Activated CD8-positive, alpha-beta memory T cell treated with anti-CD3 and anti-CD28 coated beads, Interleukin-2, amount 10 ng/mL, durations not matched to agents 7 days and 5 days (primary cell): ENCODE data around the gene NUP214. TPM values are rescaled to one million over a fixed set of nuclear protein-coding genes. Genes with fewer than 3 reads are reported as not detected.
A peak's percentile ranks its signal among the peaks of the same experiment; 100 is the strongest.

Experiments
- ATAC-seq: fragments of 150-1000 bp; cut with Tn5 transposase; one replicate; pipeline ENCODE4 v1.10.0; 2021; ENCODE audit warnings: moderate library complexity
- CTCF ChIA-PET: fragments of 350-600 bp; sonication (Branson Sonifier 250); formaldehyde crosslinking; loops from one replicate; lab custom pipeline; 2021; ENCODE audit warnings: antibody characterized with exemption; lab: Charles Lee
- DNase-seq: peaks from one replicate; pipeline ENCODE4 v3.0.0-alpha.2; 2020
- H3K27ac Mint-ChIP-seq: one replicate; pipeline ENCODE4 v1.8.0; 2021; ENCODE audit warnings: mild to moderate bottlenecking, mixed read lengths
- H3K27me3 Mint-ChIP-seq: one replicate; pipeline ENCODE4 v1.8.0; 2021; ENCODE audit warnings: mixed read lengths
- H3K36me3 Mint-ChIP-seq: one replicate; pipeline ENCODE4 v1.8.0; 2021; ENCODE audit warnings: mild to moderate bottlenecking, mixed read lengths
- H3K4me1 Mint-ChIP-seq: one replicate; pipeline ENCODE4 v1.8.0; 2021; ENCODE audit warnings: mixed read lengths
- H3K4me3 Mint-ChIP-seq: one replicate; pipeline ENCODE4 v1.8.0; 2021; ENCODE audit warnings: mild to moderate bottlenecking, moderate library complexity, mixed read lengths
- H3K9me3 Mint-ChIP-seq: one replicate; pipeline ENCODE4 v1.8.0; 2022; ENCODE audit warnings: low read depth, mixed read lengths
- total RNA-seq, 2 experiments: library from RNA; stranded (reverse); gene quantifications; one replicate each; pipeline ENCODE4 v1.2.3, GENCODE V29; 2021

Gene NUP214
- total RNA-seq, 2 experiments from 2014 or later: 58.3 to 79.9 TPM

GRCh38 chr9:131162886-131163285 is 37.5 kb downstream of the NUP214 start:
- H3K4me3 Mint-ChIP-seq: no peak overlapping the region
- no peaks in the 10 kb centered on the region for H3K27me3 Mint-ChIP-seq
- no peaks in the 10 kb centered on the region for H3K4me1 Mint-ChIP-seq
- H3K27ac Mint-ChIP-seq: peak overlapping the region; percentile 1
- H3K36me3 Mint-ChIP-seq: peaks cover 39% of the 10 kb centered on the region
- DNase-seq (no peak), ATAC-seq (no peak)
- H3K9me3 Mint-ChIP-seq: no peaks in the 10 kb centered on the region
- CTCF ChIA-PET: interaction anchor here (0.9 to 1.2 kb wide), 3 partner anchors 11 to 187 kb away, joined by 3 read pairs; no protein-coding TSS in a partner anchor

DNA sequence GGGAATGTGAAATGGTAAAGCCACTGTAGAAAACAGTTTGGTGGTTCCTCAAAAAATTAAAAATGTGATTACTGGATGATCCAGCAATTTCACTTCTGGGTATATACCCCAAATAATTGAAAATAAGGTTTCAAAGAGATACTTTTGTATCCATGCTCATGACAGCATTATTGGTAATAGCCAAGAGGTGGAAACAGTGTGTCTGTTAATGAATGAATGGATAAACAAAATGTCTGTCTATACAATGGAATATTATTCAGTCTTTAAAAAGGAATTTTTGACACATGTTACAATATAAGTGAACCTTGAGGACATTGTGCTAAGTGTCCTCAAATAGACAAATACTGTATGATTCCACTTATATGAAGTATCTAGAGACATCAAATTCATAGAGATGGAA is 40.1 kb downstream of the NUP214 start:
- CTCF ChIA-PET: no interaction called here
- Mint-ChIP-seq H3K36me3 (peaks cover 34% of the 10 kb centered on the region), H3K4me3 (no peak overlapping the region), H3K27me3 (no peaks in the 10 kb centered on the region), H3K9me3 (no peaks in the 10 kb centered on the region), H3K27ac (no peak overlapping the region), H3K4me1 (peaks cover 5% of the 10 kb centered on the region)
- DNase-seq: no peak
- ATAC-seq: no peak

DNA sequence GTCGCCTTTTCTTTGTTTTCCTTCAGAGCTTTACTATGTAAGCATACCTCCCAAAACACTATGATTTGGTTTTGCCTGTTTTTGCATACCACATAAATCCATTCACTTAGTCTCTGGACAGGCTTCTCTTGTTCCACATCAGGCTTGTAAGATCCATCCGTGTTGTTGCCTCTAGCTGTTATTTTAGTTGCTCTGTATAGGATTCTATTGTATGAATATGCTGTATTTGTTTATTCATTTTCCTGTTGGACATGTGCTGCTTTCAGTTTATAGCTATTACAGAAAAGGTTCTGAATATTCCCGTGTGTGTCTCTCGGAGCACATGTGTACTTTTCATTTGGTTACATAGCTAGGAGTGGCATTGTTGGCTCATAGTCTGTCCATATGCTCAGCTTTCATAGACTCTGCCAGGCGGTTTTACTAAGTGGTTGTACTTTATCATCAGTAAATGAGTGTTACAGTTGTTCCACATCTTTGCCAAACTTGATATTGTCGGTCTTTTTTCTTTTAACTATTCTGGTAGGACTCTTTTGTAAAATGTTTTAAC is 41.8 kb downstream of the NUP214 start:
- peaks cover 37% of the 10 kb centered on the region for H3K36me3 Mint-ChIP-seq
- ATAC-seq (no peak), DNase-seq (no peak)
- H3K27me3 Mint-ChIP-seq: no peaks in the 10 kb centered on the region
- no peak overlapping the region for H3K27ac Mint-ChIP-seq
- H3K4me3 Mint-ChIP-seq: no peak overlapping the region
- CTCF ChIA-PET: interaction anchor here (0.7 kb wide), 1 partner anchor 169 kb away, joined by 3 read pairs; no protein-coding TSS in a partner anchor
- peaks cover 5% of the 10 kb centered on the region for H3K4me1 Mint-ChIP-seq
- no peaks in the 10 kb centered on the region for H3K9me3 Mint-ChIP-seq

- no peak overlapping the region for H3K27ac Mint-ChIP-seq
- H3K4me1 Mint-ChIP-seq: peaks cover 5% of the 10 kb centered on the region
- peaks cover 40% of the 10 kb centered on the region for H3K36me3 Mint-ChIP-seq
- H3K27me3 Mint-ChIP-seq: no peaks in the 10 kb centered on the region
- DNase-seq (no peak), ATAC-seq (no peak)
- H3K4me3 Mint-ChIP-seq: no peak overlapping the region
- H3K9me3 Mint-ChIP-seq: no peaks in the 10 kb centered on the region
- CTCF ChIA-PET: interaction anchor here (0.9 to 1.2 kb wide), 2 partner anchors 11 to 169 kb away, joined by 3 to 4 read pairs; no protein-coding TSS in a partner anchor
Observed at GRCh38 chr9:131167936-131168335, 42.5 kb downstream of the NUP214 start.

DNA sequence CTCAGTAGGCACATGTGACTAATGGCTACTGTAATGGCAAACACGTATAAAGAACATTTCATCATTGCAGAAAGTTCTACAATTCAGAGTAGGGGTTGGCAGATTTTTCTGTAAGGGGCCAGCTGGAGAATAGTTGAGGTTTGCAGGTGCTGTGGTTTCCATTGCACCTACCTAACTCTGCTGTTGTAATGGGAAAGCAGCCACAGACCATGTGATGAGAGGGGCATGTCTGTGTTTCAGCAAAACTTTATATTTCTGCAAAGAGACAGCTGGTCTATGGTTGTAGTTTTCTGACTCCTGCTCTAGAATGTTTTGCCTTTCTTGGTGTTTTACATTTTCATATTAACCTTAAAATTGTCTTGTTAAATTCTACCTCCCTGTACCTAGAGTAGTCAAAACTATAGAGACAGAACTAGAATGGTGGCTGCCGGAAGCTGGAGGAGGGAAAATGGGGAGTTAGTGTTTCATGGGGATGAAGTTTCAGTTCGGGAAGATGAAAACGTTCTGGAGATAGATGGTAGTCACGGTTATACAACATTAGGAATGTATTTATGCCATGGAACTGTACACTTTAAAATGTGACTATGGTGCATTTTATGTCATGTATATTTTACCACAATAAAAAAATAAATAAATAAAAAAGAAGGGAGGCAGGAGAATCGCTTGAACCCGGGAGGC is 44.3 kb downstream of the NUP214 start:
- Mint-ChIP-seq H3K36me3 (peaks cover 37% of the 10 kb centered on the region), H3K9me3 (no peaks in the 10 kb centered on the region), H3K4me1 (peaks cover 11% of the 10 kb centered on the region), H3K27ac (no peak overlapping the region), H3K4me3 (no peak overlapping the region), H3K27me3 (no peaks in the 10 kb centered on the region)
- ATAC-seq (no peak), DNase-seq (no peak)
- CTCF ChIA-PET: interaction anchor here (1.0 kb wide), 1 partner anchor 167 kb away, joined by 4 read pairs; no protein-coding TSS in a partner anchor

DNA sequence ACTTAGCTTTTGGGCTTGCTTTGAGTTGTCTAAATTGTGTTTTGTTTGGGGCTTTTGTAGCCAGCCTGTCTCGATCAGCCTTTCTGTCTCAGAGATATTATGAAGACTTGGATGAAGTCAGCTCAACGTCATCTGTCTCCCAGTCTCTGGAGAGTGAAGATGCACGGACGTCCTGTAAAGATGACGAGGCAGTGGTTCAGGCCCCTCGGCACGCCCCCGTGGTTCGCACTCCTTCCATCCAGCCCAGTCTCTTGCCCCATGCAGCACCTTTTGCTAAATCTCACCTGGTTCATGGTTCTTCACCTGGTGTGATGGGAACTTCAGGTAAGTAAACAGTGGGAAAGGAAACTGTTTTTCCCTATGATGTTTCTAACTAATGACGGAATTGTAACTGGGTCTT is 48.6 kb downstream of the NUP214 start:
- CTCF ChIA-PET: interaction anchor here (2.1 kb wide), 1 partner anchor 162 kb away, joined by 8 read pairs; no protein-coding TSS in a partner anchor
- Mint-ChIP-seq H3K9me3 (no peaks in the 10 kb centered on the region), H3K36me3 (peaks cover 51% of the 10 kb centered on the region), H3K27ac (no peak overlapping the region), H3K4me1 (peaks cover 24% of the 10 kb centered on the region), H3K4me3 (no peak overlapping the region), H3K27me3 (no peaks in the 10 kb centered on the region)
- no peak for ATAC-seq
- no peak for DNase-seq

GRCh38 chr9:131174681-131175239 is 49.4 kb downstream of the NUP214 start:
- ATAC-seq (no peak), DNase-seq (no peak)
- H3K27me3 Mint-ChIP-seq: no peaks in the 10 kb centered on the region
- H3K27ac Mint-ChIP-seq: no peak overlapping the region
- CTCF ChIA-PET: interaction anchor here (0.6 to 8.1 kb wide), 2 partner anchors 160 to 162 kb away, joined by 3 to 154 read pairs; no protein-coding TSS in a partner anchor
- H3K36me3 Mint-ChIP-seq: peaks cover 57% of the 10 kb centered on the region
- H3K4me3 Mint-ChIP-seq: no peak overlapping the region
- peaks cover 22% of the 10 kb centered on the region for H3K4me1 Mint-ChIP-seq
- H3K9me3 Mint-ChIP-seq: no peaks in the 10 kb centered on the region

- ATAC-seq: peak; percentile 7
- H3K36me3 Mint-ChIP-seq: peaks cover 50% of the 10 kb centered on the region
- H3K27ac Mint-ChIP-seq: peak overlapping the region; percentile 69
Observed at GRCh38 chr9:131177898-131178297, 52.5 kb downstream of the NUP214 start.

GRCh38 chr9:131178382-131178781 is 53.0 kb downstream of the NUP214 start:
- Mint-ChIP-seq H3K4me1 (peaks cover 20% of the 10 kb centered on the region), H3K27ac (peak overlapping the region; percentile 69), H3K27me3 (no peaks in the 10 kb centered on the region), H3K36me3 (peaks cover 49% of the 10 kb centered on the region), H3K4me3 (no peak overlapping the region), H3K9me3 (no peaks in the 10 kb centered on the region)
- ATAC-seq (peak; percentile 99), DNase-seq (peak; percentile 86)
- CTCF ChIA-PET: interaction anchor here (0.7 to 8.1 kb wide), 19 partner anchors 10 to 244 kb away, joined by 3 to 154 read pairs (median 4); partner anchors contain the start of gene FAM78A

More at GRCh38 chr9:131177898-131178297, 52.5 kb downstream of the NUP214 start:
- CTCF ChIA-PET: interaction anchor here (0.7 to 8.1 kb wide), 15 partner anchors 10 to 428 kb away, joined by 3 to 154 read pairs (median 4); no protein-coding TSS in a partner anchor
- Mint-ChIP-seq H3K4me3 (no peak overlapping the region), H3K27me3 (no peaks in the 10 kb centered on the region), H3K4me1 (peaks cover 20% of the 10 kb centered on the region), H3K9me3 (no peaks in the 10 kb centered on the region)
- no peak for DNase-seq

GRCh38 chr9:131178926-131179325 is 53.5 kb downstream of the NUP214 start:
- no peak for DNase-seq
- Mint-ChIP-seq H3K4me3 (no peak overlapping the region), H3K27ac (peak overlapping the region; percentile 69), H3K4me1 (peaks cover 19% of the 10 kb centered on the region), H3K9me3 (no peaks in the 10 kb centered on the region), H3K36me3 (peaks cover 46% of the 10 kb centered on the region), H3K27me3 (no peaks in the 10 kb centered on the region)
- no peak for ATAC-seq
- CTCF ChIA-PET: interaction anchor here (0.6 to 8.1 kb wide), 16 partner anchors 11 to 244 kb away, joined by 3 to 154 read pairs (median 4); partner anchors contain the start of gene FAM78A

DNA sequence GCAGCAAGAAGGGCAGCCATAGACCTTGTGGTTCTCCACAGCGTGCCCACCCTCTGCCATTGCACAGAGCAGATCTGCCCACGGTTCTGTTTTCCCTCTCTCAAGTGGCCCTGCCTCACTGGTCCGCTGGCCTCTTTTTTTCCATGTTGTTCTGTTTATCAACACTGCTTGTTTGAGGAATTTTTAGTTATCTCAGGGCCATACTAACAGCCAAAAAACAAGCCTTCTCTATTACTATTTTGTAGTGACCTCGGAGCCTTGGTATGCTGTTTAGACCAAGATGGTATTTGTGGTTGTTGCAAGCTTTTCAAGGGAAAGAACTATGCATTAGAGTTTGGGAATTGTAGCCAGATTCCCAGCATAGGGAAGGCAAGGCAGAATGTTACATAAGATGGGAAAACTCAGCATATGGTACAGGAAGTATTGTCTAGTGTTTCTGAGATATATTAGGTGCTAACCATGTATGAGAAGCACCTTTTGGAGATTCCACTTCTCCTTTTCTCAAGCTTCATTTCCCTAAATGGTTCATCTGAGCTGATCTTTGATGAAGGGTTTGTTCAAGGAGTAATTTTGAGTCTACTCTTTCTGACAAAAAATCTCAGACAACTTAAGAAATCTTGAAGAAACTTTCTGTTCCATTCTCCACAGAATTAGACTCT is 54.3 kb downstream of the NUP214 start:
- peaks cover 42% of the 10 kb centered on the region for H3K36me3 Mint-ChIP-seq

DNA sequence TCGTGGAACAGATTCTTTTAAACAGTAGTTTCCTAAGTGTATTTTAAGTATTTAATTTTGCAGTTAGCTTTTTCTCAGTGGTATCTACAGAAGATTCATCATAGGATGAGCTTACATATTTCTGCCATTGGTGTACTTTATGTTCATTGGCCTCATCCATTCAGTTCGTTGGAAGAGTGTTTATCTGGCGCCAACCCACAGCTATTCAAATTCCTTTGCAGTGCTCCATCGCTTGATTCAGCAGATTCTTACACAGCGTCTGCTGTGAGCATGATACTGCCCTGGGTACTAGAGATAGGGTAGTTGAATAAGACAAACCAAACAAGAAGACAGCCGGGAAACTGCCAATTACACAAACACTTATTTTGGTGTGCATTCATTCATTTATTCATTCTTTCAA is 55.1 kb downstream of the NUP214 start:
- ATAC-seq (no peak), DNase-seq (no peak)
- Mint-ChIP-seq H3K4me1 (peaks cover 10% of the 10 kb centered on the region), H3K27me3 (no peaks in the 10 kb centered on the region), H3K4me3 (no peak overlapping the region), H3K27ac (no peak overlapping the region), H3K9me3 (no peaks in the 10 kb centered on the region), H3K36me3 (peaks cover 38% of the 10 kb centered on the region)
- CTCF ChIA-PET: interaction anchor here (0.6 to 8.1 kb wide), 8 partner anchors 16 to 361 kb away, joined by 3 to 154 read pairs (median 4); no protein-coding TSS in a partner anchor

More for the DNA sequence above, 54.3 kb downstream of the NUP214 start:
- H3K4me3 Mint-ChIP-seq: no peak overlapping the region
- no peak overlapping the region for H3K27ac Mint-ChIP-seq
- DNase-seq (no peak), ATAC-seq (no peak)
- H3K27me3 Mint-ChIP-seq: no peaks in the 10 kb centered on the region
- H3K9me3 Mint-ChIP-seq: no peaks in the 10 kb centered on the region
- peaks cover 14% of the 10 kb centered on the region for H3K4me1 Mint-ChIP-seq
- CTCF ChIA-PET: interaction anchor here (0.7 to 8.1 kb wide), 13 partner anchors 17 to 170 kb away, joined by 3 to 154 read pairs (median 4); partner anchors contain the start of gene FAM78A
